ENCODE results near the gene CNTNAP5. TPM values are rescaled to one million over a fixed set of nuclear protein-coding genes. Genes with fewer than 3 reads are reported as not detected.

The CNTNAP5 gene
- total and polyA plus RNA-seq, 2 of the 8 experiments (the other 6 are each of a cell fraction or from before 2014, with no cell fraction given) = 0.11 to 0.76 TPM

DNA sequence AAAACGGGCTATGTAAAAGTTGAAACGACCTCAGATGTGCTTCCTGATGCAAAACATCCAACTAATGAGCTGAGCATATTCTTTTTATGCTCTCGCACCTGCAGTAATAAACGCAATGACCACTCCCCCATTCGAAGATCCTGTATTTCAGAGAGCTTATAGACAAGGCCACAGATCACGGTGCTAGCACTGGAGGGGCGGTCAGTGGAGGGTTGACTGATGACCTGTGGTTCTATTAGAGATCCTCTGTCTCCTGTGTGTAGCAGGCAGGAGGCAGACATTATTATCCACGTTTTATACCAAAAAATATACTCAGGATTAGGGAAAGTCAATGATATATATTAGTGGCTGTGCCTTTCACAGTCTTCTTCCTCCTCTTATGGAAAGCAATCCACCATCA, 457.0 kb downstream of the CNTNAP5 start:
- Histone ChIP-seq H3K4ac (replicated peaks; ENCODE audit: insufficient read length, low read depth, low read length) (no peak overlapping the region), H3K14ac (ENCODE audit: insufficient read length) (no peak overlapping the region), H2BK5ac (ENCODE audit: low read depth, low read length) (no peak overlapping the region), H3K4me1 (replicated peaks in 1 of 4; ENCODE audit: control insufficient read depth in 3 of 4, insufficient read depth in 4 of 4, low read length in 3 of 4) (peaks cover 0 to 2% (median 0%) of the 10 kb centered on the region in 4 experiments; a peak in 1 of 7 replicates), H3K27me3 (replicated peaks in 1 of 4; ENCODE audit: control insufficient read depth in 3 of 4, extremely low read depth in 1 of 4, insufficient read depth in 3 of 4, low read length in 3 of 4) (no peaks in the 10 kb centered on the region), H4K20me1 (replicated peaks in 1 of 2; ENCODE audit: control insufficient read depth in 1 of 2, insufficient read depth in 2 of 2, low read length in 2 of 2) (no peaks in the 10 kb centered on the region), H3K23ac (ENCODE audit: insufficient read length) (no peak overlapping the region), H3K23me2 (ENCODE audit: low read depth, low read length) (no peaks in the 10 kb centered on the region), H3K9ac (replicated peaks in 1 of 4; ENCODE audit: extremely low read depth in 1 of 4, low read depth in 3 of 4, low read length in 3 of 4) (no peak overlapping the region), H3K56ac (replicated peaks; ENCODE audit: insufficient read length, low read depth, low read length) (no peak overlapping the region), H4K91ac (replicated peaks; ENCODE audit: insufficient read length, low read length) (no peak overlapping the region), H4K5ac (ENCODE audit: insufficient read length, low read depth, low read length) (no peak overlapping the region), H3K18ac (ENCODE audit: extremely low read depth, low read length) (no peak overlapping the region), H2AFZ (ENCODE audit: low read length) (no peak overlapping the region), H4K8ac (ENCODE audit: extremely low read depth, insufficient read depth, low read length) (no peak overlapping the region), H2BK120ac (replicated peaks; ENCODE audit: low read depth, low read length) (no peak overlapping the region), H3K36me3 (ENCODE audit: control insufficient read depth in 2 of 4, insufficient read depth in 4 of 4, low read length in 3 of 4) (no peaks in the 10 kb centered on the region), H3K9me3 (ENCODE audit: insufficient read depth in 2 of 2, low read depth in 1 of 2, low read length in 1 of 2) (peaks cover 0 to 3% of the 10 kb centered on the region in 2 experiments; a peak in 2 of 4 replicates), H2BK15ac (ENCODE audit: low read length) (no peak overlapping the region), H3K79me1 (ENCODE audit: low read depth, low read length) (no peaks in the 10 kb centered on the region), H2AK5ac (ENCODE audit: low read depth, low read length) (no peak overlapping the region), H3K79me2 (ENCODE audit: control insufficient read depth in 1 of 2, insufficient read depth in 2 of 2, low read length in 2 of 2) (no peaks in the 10 kb centered on the region), H2BK12ac (ENCODE audit: low read depth, low read length) (no peak overlapping the region), H3K4me2 (ENCODE audit: insufficient read depth in 1 of 2, low read depth in 2 of 2, low read length in 2 of 2) (no peak overlapping the region), H3K27ac (ENCODE audit: low read depth, low read length) (no peak overlapping the region), H3K4me3 (ENCODE audit: extremely low read depth in 1 of 4, insufficient read depth in 2 of 4, low read depth in 3 of 4, low read length in 4 of 4) (no peak overlapping the region), H2BK20ac (ENCODE audit: low read length) (no peak overlapping the region)
- ChIA-PET POLR2A (ENCODE audit: partially characterized antibody) (no interaction called here), CTCF (ENCODE audit: partially characterized antibody) (no interaction called here)
- 91% methylated on average over 8 of the region's 8 CpGs; no CpG with 5 or more reads in 1 of the 2 experiments for WGBS, 2 experiments (ENCODE audit: extremely low coverage in 1 of 2, insufficient coverage in 1 of 2, insufficient read length in 1 of 2, insufficient replicate concordance in 2 of 2, low coverage in 1 of 2, low lambda C conversion rate in 2 of 2, missing lambda C conversion rate in 1 of 2)
- no peak for TF ChIP-seq NANOG (IDR thresholded peaks at IDR 0.05; ENCODE audit: insufficient read depth, low read depth, low read length, poor library complexity, severe bottlenecking)
- no peak for TF ChIP-seq SP1 (IDR thresholded peaks at IDR 0.05; ENCODE audit: low read depth, low read length)
- no peak for TF ChIP-seq KDM4A (IDR thresholded peaks at IDR 0.05; ENCODE audit: low read depth, low read length, severe bottlenecking)
- no peak for TF ChIP-seq PHF8 (conservative IDR thresholded peaks at IDR 0.05; ENCODE audit: low read depth, low read length)
- TF ChIP-seq, protein P1, sequence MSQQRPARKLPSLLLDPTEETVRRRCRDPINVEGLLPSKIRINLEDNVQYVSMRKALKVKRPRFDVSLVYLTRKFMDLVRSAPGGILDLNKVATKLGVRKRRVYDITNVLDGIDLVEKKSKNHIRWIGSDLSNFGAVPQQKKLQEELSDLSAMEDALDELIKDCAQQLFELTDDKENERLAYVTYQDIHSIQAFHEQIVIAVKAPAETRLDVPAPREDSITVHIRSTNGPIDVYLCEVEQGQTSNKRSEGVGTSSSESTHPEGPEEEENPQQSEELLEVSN (IDR thresholded peaks at IDR 0.05) = no peak
- no peak for TF ChIP-seq RNF2 (IDR thresholded peaks at IDR 0.05; ENCODE audit: borderline replicate concordance, low read depth, low read length, missing control alignments, poor library complexity, severe bottlenecking)
- no peak for TF ChIP-seq POLR2A (IDR thresholded peaks at IDR 0.05; ENCODE audit: control extremely low read depth in 1 of 2, low read depth in 2 of 2, low read length in 2 of 2)
- TF ChIP-seq, protein P2, sequence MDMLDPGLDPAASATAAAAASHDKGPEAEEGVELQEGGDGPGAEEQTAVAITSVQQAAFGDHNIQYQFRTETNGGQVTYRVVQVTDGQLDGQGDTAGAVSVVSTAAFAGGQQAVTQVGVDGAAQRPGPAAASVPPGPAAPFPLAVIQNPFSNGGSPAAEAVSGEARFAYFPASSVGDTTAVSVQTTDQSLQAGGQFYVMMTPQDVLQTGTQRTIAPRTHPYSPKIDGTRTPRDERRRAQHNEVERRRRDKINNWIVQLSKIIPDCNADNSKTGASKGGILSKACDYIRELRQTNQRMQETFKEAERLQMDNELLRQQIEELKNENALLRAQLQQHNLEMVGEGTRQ (IDR thresholded peaks at IDR 0.05; ENCODE audit: low read length) = no peak
- no peak for TF ChIP-seq SIN3A (conservative IDR thresholded peaks at IDR 0.05 in 1 of 2, IDR thresholded peaks at IDR 0.05 in 1 of 2; ENCODE audit: low read depth in 1 of 2, low read length in 2 of 2)
- no peak for TF ChIP-seq SRF (IDR thresholded peaks at IDR 0.05; ENCODE audit: low read depth, low read length)
- no peak for TF ChIP-seq GABPA (IDR thresholded peaks at IDR 0.05; ENCODE audit: borderline replicate concordance, insufficient read depth, low read length)
- FAIRE-seq (no peak), DNase-seq (ENCODE audit: low read depth in 1 of 2, low spot score in 2 of 2) (no peak)

All from H1 (cell line).